SKM-1 (cell line): Measurements from ENCODE around the gene PYM1.

Experiments
- DNase-seq: peaks from one replicate; lab custom pipeline; 2025; ENCODE audit not compliant: unreplicated experiment; lab: John Stamatoyannopoulos, UW

PYM1 gene

GRCh38 chr12:55927588-55928502 lies at the start of gene PYM1:
TSS of gene PYM1 (minus strand) at chr12:55927894. CDS start at chr12:55927761, 133 bp downstream.
- peak; percentile 31 for DNase-seq

GRCh38 chr12:55974308-55974730 lies 46.6 kb upstream of the PYM1 start:
- no peak for DNase-seq

GRCh38 chr12:55973599-55974307 lies 46.1 kb upstream of the PYM1 start, which contains the start of gene RAB5B:
TSS of gene RAB5B (plus strand) at chr12:55974078. CDS start at chr12:55986961, 12,883 bp downstream.
- peak; percentile 92 for DNase-seq

- DNase-seq = no peak
Observed at GRCh38 chr12:55972911-55973598, 45.4 kb upstream of the PYM1 start.

DNA sequence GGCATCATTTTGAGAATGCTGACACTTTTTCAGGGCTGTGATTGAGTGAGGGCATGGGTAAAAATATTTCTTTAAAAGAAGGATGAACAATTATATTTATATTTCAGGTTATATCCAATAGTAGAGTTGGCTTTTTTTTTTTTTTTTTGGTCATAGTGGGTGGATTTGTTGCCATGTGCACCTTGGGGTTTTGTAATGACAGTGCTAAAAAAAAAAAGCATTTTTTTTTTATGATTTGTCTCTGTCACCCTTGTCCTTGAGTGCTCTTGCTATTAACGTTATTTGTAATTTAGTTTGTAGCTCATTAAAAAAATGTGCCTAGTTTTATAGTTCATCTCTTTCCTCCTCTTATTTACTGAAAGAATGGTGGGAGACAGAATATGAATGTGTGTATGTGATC lies 44.8 kb upstream of the PYM1 start:
- no peak for DNase-seq

GRCh38 chr12:55972042-55972441 lies 44.3 kb upstream of the PYM1 start:
- no peak for DNase-seq

DNA sequence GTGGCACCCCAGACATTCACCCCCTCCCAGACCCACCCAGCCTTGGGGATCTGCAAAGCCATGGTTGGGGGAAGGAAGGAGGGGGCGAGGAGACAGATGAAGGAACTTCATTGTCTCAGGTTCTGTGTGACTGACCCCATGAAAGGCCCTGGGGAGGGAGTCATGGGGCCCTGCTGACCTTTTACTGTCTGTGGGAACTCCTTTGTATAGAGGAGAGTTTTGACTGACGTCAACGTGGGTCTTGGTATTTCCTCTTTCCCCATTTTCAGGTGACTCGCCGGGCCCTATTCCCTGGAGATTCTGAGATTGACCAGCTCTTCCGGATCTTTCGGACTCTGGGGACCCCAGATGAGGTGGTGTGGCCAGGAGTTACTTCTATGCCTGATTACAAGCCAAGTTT lies 43.1 kb upstream of the PYM1 start:
- no peak for DNase-seq

DNA sequence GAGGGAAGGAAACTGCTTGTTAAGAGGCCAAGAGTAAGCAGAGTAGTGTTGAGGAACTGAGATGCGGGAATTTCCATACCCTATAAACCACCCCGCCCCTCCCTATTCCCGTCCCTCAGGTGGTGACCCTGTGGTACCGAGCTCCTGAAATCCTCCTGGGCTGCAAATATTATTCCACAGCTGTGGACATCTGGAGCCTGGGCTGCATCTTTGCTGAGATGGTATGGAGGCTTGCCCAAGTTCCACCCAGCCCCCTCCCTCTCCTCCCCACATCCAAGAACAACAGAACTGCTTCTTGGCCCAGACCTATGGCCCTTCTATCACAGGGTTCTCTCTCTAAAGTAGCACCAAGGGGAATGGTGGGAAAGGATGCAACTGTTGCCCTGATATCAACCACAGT lies 41.7 kb upstream of the PYM1 start:
- no peak for DNase-seq

DNA sequence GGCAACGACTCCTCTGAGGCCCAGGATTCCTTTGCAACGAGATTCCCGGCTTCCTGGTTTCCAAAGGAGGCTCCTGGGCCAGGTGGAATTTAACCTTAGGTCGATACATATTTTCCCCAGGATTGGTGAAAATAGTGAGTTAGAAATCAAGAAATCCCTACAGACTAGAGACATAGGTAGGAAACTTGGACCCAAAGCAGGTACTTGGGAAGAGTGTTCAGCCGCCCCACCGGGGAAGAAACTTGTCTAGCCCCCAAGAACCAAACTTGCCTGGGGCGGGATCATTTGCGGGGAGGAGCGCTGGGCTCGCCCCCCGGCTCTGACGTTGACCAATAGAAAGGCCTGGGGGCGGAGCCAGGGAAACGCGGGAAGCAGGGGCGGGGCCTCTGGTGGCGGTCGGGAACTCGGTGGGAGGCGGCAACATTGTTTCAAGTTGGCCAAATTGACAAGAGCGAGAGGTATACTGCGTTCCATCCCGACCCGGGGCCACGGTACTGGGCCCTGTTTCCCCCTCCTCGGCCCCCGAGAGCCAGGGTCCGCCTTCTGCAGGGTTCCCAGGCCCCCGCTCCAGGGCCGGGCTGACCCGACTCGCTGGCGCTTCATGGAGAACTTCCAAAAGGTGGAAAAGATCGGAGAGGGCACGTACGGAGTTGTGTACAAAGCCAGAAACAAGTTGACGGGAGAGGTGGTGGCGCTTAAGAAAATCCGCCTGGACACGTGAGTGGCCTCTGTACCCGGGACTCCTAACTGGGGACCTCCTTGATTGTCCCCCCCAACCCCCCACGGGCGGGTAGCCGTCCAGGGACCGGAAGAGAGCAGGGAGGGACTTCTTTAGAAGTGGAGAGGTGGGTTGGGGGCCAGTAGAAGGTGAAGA lies 39.0 kb upstream of the PYM1 start, which contains the start of gene CDK2:
TSS of gene CDK2 (plus strand) at position 423 of the 874 bp plus-strand sequence. CDS start at position 602, 179 bp downstream.
- DNase-seq = peak; percentile 40

DNA sequence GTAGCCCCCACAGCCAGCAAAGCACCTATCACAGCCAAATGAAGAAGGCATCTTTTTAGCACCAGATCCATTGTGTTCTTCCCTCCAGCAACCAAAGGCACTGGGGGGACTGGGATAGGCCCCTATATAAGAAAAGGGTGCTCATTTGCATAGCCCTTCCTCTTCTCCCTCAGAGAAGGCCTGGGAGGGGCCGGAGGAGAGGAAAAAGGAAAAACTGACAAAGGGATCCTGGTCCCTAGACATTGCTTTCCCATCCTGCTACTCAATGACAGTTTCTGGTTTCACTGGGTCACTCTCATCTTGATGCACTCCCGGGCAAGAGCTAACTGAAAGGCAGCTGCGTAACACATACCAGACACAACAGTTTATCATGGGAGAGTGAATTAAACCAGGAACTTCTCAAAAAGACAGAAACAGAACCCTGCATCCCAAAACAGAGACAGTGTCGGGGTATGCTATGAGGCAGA lies 38.3 kb upstream of the PYM1 start, which contains the start of gene PMEL:
TSS of gene PMEL (minus strand) at position 102 of the 467 bp plus-strand sequence. CDS start at position 71, 31 bp downstream.
- no peak for DNase-seq

GRCh38 chr12:55965240-55965639 lies 37.5 kb upstream of the PYM1 start:
- DNase-seq = no peak

DNA sequence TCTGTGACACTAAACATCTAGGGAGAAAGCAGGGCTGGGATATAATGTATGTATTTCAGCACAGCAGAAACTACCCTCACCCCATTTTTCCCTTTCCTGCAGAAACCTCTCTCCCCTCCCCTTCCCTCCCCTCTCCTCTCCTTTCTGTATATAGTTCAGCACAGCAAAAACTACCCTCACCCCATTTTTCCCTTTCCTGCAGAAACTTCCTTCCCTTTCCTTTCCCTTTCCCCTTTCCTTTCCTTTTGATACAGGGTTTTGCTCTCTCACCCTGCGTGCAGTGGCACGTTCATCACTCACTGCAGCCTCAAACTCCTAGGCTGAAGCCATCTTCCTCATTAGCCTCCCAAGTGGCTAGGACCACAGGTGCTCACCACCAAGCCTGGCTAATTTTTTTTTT lies 36.1 kb upstream of the PYM1 start:
- DNase-seq = no peak

GRCh38 chr12:55957106-55957859 lies 29.6 kb upstream of the PYM1 start:
- no peak for DNase-seq

GRCh38 chr12:55955800-55956508 lies 28.3 kb upstream of the PYM1 start:
- no peak for DNase-seq

DNA sequence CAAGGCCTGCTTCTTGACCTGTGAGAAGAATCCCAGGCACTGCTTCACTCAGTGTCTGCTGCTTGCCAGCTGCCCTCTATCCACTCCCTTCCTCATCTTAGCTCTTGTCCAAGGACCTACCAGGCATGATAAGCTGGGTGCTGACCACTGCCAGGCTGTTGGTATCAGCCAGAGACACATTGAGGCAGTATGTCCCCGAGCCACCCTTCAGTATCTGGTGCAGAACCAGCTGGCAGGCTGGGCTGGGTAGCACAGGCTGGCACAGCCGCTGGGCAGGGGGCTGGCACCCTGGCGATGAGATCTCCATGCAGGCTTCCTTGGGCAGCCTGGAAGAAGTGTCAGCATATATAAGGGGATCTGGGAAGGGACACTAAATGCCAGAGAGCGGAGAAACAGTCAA lies 27.6 kb upstream of the PYM1 start:
- DNase-seq = no peak

DNA sequence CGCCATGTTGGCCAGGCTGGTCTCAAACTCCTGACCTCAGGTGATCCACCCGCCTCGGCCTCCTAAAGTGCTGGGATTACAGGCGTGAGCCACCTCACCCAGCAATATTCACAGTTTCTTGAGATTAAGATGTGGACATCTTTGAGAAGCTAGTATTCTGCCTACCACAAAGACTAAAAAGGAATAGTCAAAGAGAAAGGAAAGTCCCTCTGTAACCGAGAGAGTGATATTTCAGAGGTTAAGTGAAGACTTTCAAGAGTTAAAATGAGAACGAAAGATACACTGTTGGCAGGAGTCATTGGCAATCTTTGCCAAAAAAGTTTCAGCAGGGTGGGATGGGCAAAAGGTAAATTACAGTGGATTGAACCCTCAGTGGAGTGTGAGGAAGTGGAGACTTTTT lies 18.9 kb upstream of the PYM1 start:
- no peak for DNase-seq

DNA sequence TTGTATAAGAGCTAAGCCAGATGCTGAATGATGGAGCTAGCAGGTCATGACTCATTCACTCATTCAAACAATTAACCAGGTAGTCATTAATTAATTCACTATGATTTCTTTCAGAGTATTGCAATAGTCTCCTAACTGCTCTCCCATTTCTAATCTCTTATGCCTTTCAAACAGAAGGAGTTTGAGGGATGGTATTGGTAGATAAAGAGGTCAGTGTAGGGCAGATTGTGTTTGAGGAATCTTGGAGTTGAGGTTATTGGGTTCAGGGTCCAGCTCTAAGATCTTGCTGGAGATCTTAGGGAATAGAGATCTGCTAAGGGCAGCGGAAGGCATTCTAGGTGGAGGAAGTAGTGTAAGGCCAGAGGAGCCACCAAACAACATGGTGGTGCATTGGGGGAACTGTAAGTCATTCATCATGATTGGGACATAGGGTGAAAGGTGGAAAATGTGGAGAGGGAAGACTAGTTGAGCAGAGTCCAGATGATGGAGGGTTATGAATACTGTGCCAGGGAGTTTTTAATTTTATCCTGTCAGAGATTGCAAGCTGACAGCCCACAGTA lies 15.0 kb upstream of the PYM1 start:
- DNase-seq = no peak

DNA sequence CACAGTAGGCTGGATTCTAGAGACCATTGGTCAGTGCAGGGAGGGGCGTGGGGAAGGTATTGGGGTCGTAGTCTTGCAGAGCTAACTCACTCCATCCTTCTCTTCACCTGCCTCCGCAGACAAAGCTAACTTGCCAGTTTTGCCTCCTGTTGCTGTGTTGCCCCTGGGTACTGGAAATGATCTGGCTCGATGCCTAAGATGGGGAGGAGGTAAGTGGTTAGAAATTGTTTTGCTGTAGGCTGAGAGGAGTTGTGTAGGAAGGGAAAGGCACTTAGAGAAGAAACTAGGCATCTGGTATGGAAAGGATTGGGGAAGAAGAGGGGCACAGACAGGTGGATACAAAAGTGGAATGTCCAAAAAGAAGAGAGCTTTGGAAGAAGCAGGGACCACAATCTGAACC lies 14.4 kb upstream of the PYM1 start:
- no peak for DNase-seq
